IMR-90 (cell line): Measurements from ENCODE around the gene LPIN1. TPM values are rescaled to one million over a fixed set of nuclear protein-coding genes. Genes with fewer than 3 reads are reported as not detected.

Source experiments
- ATAC-seq: fragments of 200-7000 bp; cut with Tn5 transposase; 2 replicates; pipeline ENCODE4 v1.9.1; 2020; ENCODE audit warnings: low read depth, mild to moderate bottlenecking, moderate library complexity
- BruUV-seq: library from RNA; stranded (reverse); fragments of 400-500 nt; replicated peaks from 2 replicates; lab custom pipeline; 2021; lab: Mats Ljungman, UMichigan
- CTCF ChIA-PET: fragments of 300-600 bp; formaldehyde crosslinking; extraction: SDS; loops from one replicate; lab custom pipeline; 2021; ENCODE audit warnings: antibody characterized with exemption; lab: Yijun Ruan, JAX
- POLR2A ChIA-PET: fragments of 300-600 bp; sonication (Branson Sonifier 250); formaldehyde crosslinking; loops from one replicate; lab custom pipeline; 2022; ENCODE audit warnings: antibody characterized with exemption; ENCODE audit not compliant: unreplicated experiment; lab: Charles Lee
- DNase-seq: peaks from one replicate; pipeline ENCODE4 v3.0.0; 2013
- H2AFZ ChIP-seq: replicated peaks from 2 replicates; pipeline ENCODE3; 2013; ENCODE audit warnings: low read length, mild to moderate bottlenecking; ENCODE audit not compliant: poor library complexity
- H2AK5ac ChIP-seq: 2 replicates; pipeline ENCODE4 v1.6.1; 2013; ENCODE audit warnings: low read depth, low read length, inconsistent platforms
- H2AK9ac ChIP-seq: replicated peaks from 2 replicates; pipeline ENCODE3; 2013; ENCODE audit warnings: mild to moderate bottlenecking, low read depth, low read length, moderate library complexity; ENCODE audit not compliant: poor library complexity
- H2BK120ac ChIP-seq: 2 replicates; pipeline ENCODE4 v1.6.1; 2013; ENCODE audit warnings: low read depth, low read length, inconsistent platforms
- H2BK15ac ChIP-seq: 3 replicates; pipeline ENCODE4 v1.6.1; 2013; ENCODE audit warnings: low read depth, low read length, inconsistent platforms
- H2BK20ac ChIP-seq: 2 replicates; pipeline ENCODE4 v1.6.1; 2013; ENCODE audit warnings: low read depth, mild to moderate bottlenecking, inconsistent platforms, low read length, moderate library complexity
- H2BK5ac ChIP-seq: 2 replicates; pipeline ENCODE4 v1.6.1; 2013; ENCODE audit warnings: mild to moderate bottlenecking, low read depth, low read length, inconsistent platforms; ENCODE audit not compliant: poor library complexity, severe bottlenecking
- H3K14ac ChIP-seq: replicated peaks from 2 replicates; pipeline ENCODE4 v1.6.1; 2013; ENCODE audit warnings: low read depth, low read length, inconsistent platforms
- H3K18ac ChIP-seq: 2 replicates; pipeline ENCODE4 v1.6.1; 2013; ENCODE audit warnings: low read depth, low read length, control low read depth
- H3K23ac ChIP-seq: 2 replicates; pipeline ENCODE4 v1.6.1; 2013; ENCODE audit warnings: low read depth, low read length, inconsistent platforms
- H3K27ac ChIP-seq: 2 replicates; pipeline ENCODE4 v1.5.1; 2013; ENCODE audit warnings: mild to moderate bottlenecking, control low read depth, low read length; ENCODE audit not compliant: insufficient read depth
- H3K27me3 ChIP-seq: 2 replicates; pipeline ENCODE4 v1.6.1; 2013; ENCODE audit warnings: low read length; ENCODE audit not compliant: control insufficient read depth, insufficient read depth
- H3K36me3 ChIP-seq: 2 replicates; pipeline ENCODE4 v1.6.1; 2013; ENCODE audit warnings: low read length, mixed read lengths; ENCODE audit not compliant: control insufficient read depth, insufficient read depth
- H3K4ac ChIP-seq: 2 replicates; pipeline ENCODE4 v1.6.1; 2013; ENCODE audit warnings: low read depth, low read length, inconsistent platforms
- H3K4me1 ChIP-seq: 2 replicates; pipeline ENCODE4 v1.6.1; 2013; ENCODE audit warnings: low read length, mixed read lengths; ENCODE audit not compliant: control insufficient read depth, insufficient read depth
- H3K4me2 ChIP-seq: 2 replicates; pipeline ENCODE4 v1.6.1; 2013; ENCODE audit warnings: low read depth, mild to moderate bottlenecking, control low read depth, low read length, moderate library complexity
- H3K4me3 ChIP-seq: 2 replicates; pipeline ENCODE4 v1.5.1; 2013; ENCODE audit warnings: low read depth, mild to moderate bottlenecking, control low read depth, low read length, moderate library complexity; ENCODE audit not compliant: insufficient read depth
- H3K56ac ChIP-seq: 2 replicates; pipeline ENCODE4 v1.6.1; 2013; ENCODE audit warnings: low read length, inconsistent platforms; ENCODE audit not compliant: insufficient read depth; ENCODE audit errors: extremely low read depth
- H3K79me1 ChIP-seq, 2 experiments: 2 replicates each; pipeline ENCODE4 v1.6.1; 2013; ENCODE audit warnings: low read length in 2 of 2, inconsistent platforms in 1 of 2, low read depth in 1 of 2
- H3K9ac ChIP-seq: 2 replicates; pipeline ENCODE4 v1.6.1; 2013; ENCODE audit warnings: low read depth, low read length, control low read depth
- H3K9me1 ChIP-seq: 2 replicates; pipeline ENCODE4 v1.6.1; 2013; ENCODE audit warnings: low read length, inconsistent platforms; ENCODE audit not compliant: insufficient read depth
- H3K9me3 ChIP-seq: 2 replicates; pipeline ENCODE4 v1.6.1; 2013; ENCODE audit warnings: low read length; ENCODE audit not compliant: control insufficient read depth, insufficient read depth
- H4K20me1 ChIP-seq: 2 replicates; pipeline ENCODE4 v1.6.1; 2013; ENCODE audit warnings: low read length, inconsistent platforms; ENCODE audit not compliant: insufficient read depth
- H4K5ac ChIP-seq: 2 replicates; pipeline ENCODE4 v1.6.1; 2013; ENCODE audit warnings: mild to moderate bottlenecking, low read depth, low read length, control low read depth
- H4K8ac ChIP-seq, 2 experiments: 2 replicates each; pipeline ENCODE4 v1.6.1; 2013; ENCODE audit warnings: low read depth in 2 of 2, low read length in 2 of 2, control low read depth in 1 of 2, inconsistent platforms in 1 of 2
- H4K91ac ChIP-seq: 2 replicates; pipeline ENCODE4 v1.6.1; 2013; ENCODE audit warnings: low read depth, low read length, inconsistent platforms; ENCODE audit not compliant: insufficient read depth
- FOS ChIP-seq: fragments of 150-350 bp; IDR thresholded peaks from 2 replicates; pipeline ENCODE4 v1.6.1; 2016; ENCODE audit warnings: low read depth, low read length
- MAZ ChIP-seq: IDR thresholded peaks from 2 replicates; pipeline ENCODE4 v1.6.1; 2012; ENCODE audit warnings: low read depth, mild to moderate bottlenecking, low read length, improper control_type of control experiment, moderate library complexity, borderline replicate concordance
- NFE2L2 ChIP-seq: fragments of 150-350 bp; IDR thresholded peaks from 2 replicates; pipeline ENCODE4 v1.6.1; 2016; ENCODE audit warnings: low read depth, mild to moderate bottlenecking, low read length
- SMC3 ChIP-seq: fragments of 150-350 bp; IDR thresholded peaks from 2 replicates; pipeline ENCODE4 v1.6.1; 2016; ENCODE audit warnings: low read depth, mild to moderate bottlenecking, antibody characterized with exemption, low read length, moderate library complexity
- WGBS, 2 experiments: methylation state at CpG; one replicate each; pipeline versions ENCODE4 v1.1.5 to v1.1.7; 2013; ENCODE audit warnings: missing lambda C conversion rate in 2 of 2; ENCODE audit not compliant: insufficient read length in 1 of 2; ENCODE audit errors: extremely low coverage in 2 of 2; 5-methylcytosine and 5-hydroxymethylcytosine counted together
- dilution Hi-C: fragments of 300-500 bp; cut with HindIII; formaldehyde crosslinking; loops from one replicate; pipeline ENCODE4 v1.14.3; 2018; ENCODE audit warnings: low sequenced_read_pairs; ENCODE audit not compliant: unreplicated experiment
- in situ Hi-C: fragments of 300-500 bp; cut with MboI; formaldehyde crosslinking; loops from 3 replicates; pipeline ENCODE4 v1.14.3; 2019; ENCODE audit warnings: low sequenced_read_pairs, inconsistent platforms, mixed read lengths
- intact Hi-C: fragments of 100-400 bp; cut with micrococcal nuclease; formaldehyde crosslinking; loops from 2 replicates; pipeline ENCODE4 v1.10.0; 2022
- polyA plus RNA-seq, 3 experiments: library from polyadenylated mRNA; depleted of rRNA; stranded (reverse); fragments of >200 nt; gene quantifications; 2 replicates each; pipeline ENCODE4 v1.2.3, GENCODE V29; 2012; ENCODE audit warnings: low replicate concordance in 1 of 3
- total RNA-seq: library from RNA; depleted of rRNA; stranded (reverse); fragments of >200 nt; gene quantifications from 2 replicates; pipeline ENCODE4 v1.2.3, GENCODE V29; 2012
- TF ChIP-seq, protein P1 (sequence below): fragments of 150-350 bp; IDR thresholded peaks from 2 replicates; pipeline ENCODE4 v1.6.1; 2017; ENCODE audit warnings: mild to moderate bottlenecking, antibody characterized with exemption, low read length, low read depth

LPIN1 gene
- total and polyA plus RNA-seq, 2 of the 4 experiments (the other 2 are of a cell fraction) = 21.3 to 25.1 TPM

DNA sequence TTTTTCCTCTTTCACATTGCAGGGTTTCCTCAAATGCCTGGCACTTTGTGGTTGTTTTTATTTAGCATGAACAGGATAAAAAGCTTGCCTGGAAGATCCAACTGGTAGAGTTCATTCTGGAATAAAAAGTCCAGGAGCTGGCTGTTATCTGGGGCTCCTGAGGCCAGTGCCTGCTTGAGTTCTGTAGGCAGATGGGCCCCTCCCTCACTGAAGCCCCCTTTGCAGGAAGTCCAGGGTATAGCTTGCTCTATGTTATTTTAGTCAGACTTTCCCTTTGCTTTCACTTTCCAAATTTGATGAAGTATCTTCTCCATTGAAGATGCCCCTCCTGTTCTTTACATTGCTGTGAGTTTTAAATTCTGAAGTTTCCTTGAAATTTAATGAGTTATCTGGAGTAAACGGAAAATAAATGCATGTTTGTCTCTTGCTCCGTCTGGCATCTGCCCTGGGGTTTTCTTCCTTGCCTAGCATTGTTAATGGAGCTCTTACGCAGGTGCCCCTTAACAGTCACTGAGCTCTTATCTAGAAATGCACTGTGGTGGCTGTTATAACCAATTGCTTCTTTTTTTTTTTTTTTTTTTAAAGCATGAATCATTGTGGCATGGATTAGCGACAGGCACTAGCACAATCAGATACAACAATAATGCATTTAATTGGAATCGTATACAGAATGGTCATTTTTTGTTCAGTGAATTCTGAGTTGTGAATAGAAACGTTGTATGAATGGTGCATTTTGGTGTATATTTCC, 27.0 kb upstream of the LPIN1 start:
- DNase-seq = no peak

More for the DNA sequence above, 27.0 kb upstream of the LPIN1 start:
- H2AFZ ChIP-seq = no peak overlapping the region
- peaks cover 54% of the 10 kb centered on the region for H3K27me3 ChIP-seq
- WGBS, 2 experiments = no CpG with 5 or more reads among the region's 6 CpGs
- no peak overlapping the region for H4K5ac ChIP-seq
- in situ Hi-C loops (no loop called here), intact Hi-C loops (no loop called here), dilution Hi-C loops (no loop called here)
- no peak overlapping the region for H2BK20ac ChIP-seq
- no peaks in the 10 kb centered on the region for H4K20me1 ChIP-seq
- H3K4me3 ChIP-seq = no peak overlapping the region
- no peak overlapping the region for H3K4ac ChIP-seq
- no peak overlapping the region for H2BK120ac ChIP-seq
- H4K91ac ChIP-seq = no peak overlapping the region
- H3K9ac ChIP-seq = no peak overlapping the region
- H3K4me2 ChIP-seq = no peak overlapping the region
- no peak for TF ChIP-seq MAZ
- TF ChIP-seq SMC3 = no peak
- TF ChIP-seq FOS = no peak
- TF ChIP-seq NFE2L2 = no peak
- TF ChIP-seq, protein P1, sequence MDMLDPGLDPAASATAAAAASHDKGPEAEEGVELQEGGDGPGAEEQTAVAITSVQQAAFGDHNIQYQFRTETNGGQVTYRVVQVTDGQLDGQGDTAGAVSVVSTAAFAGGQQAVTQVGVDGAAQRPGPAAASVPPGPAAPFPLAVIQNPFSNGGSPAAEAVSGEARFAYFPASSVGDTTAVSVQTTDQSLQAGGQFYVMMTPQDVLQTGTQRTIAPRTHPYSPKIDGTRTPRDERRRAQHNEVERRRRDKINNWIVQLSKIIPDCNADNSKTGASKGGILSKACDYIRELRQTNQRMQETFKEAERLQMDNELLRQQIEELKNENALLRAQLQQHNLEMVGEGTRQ = no peak
- POLR2A ChIA-PET = no interaction called here
- H3K23ac ChIP-seq = no peak overlapping the region
- H3K9me1 ChIP-seq = 0 out of 2 replicates have a peak, but pooled peaks cover 5% of the 10 kb centered on the region
- CTCF ChIA-PET = interaction anchor here (0.6 to 1.3 kb wide), 8 partner anchors 9 to 1888 kb away, joined by 3 to 5 read pairs (median 3); no protein-coding TSS in a partner anchor
- no peaks in the 10 kb centered on the region for H3K36me3 ChIP-seq
- H3K4me1 ChIP-seq = peaks cover 5% of the 10 kb centered on the region; the same call in 1 of the 2 replicates
- H3K9me3 ChIP-seq = no peaks in the 10 kb centered on the region
- H3K18ac ChIP-seq = no peak overlapping the region
- H2BK15ac ChIP-seq = no peak overlapping the region
- no peak overlapping the region for H4K8ac ChIP-seq
- no peak overlapping the region for H2BK5ac ChIP-seq
- no peak overlapping the region for H2AK5ac ChIP-seq
- H3K27ac ChIP-seq = no peak overlapping the region
- no peaks in the 10 kb centered on the region for H3K79me1 ChIP-seq
- H3K14ac ChIP-seq = no peak overlapping the region
- H3K56ac ChIP-seq = no peak overlapping the region
- no TSS peak for BruUV-seq
- ATAC-seq = no peak
- H2AK9ac ChIP-seq = no peak overlapping the region
